NT2/D1 (cell line): ENCODE measurements around the gene METTL1.

Experiments
- YY1 ChIP-seq: IDR thresholded peaks from 2 replicates; pipeline ENCODE4 v1.6.1; 2011; ENCODE audit not compliant: insufficient read length, insufficient read depth
- ZNF274 ChIP-seq: IDR thresholded peaks from 2 replicates; pipeline ENCODE4 v1.6.1; 2011; ENCODE audit warnings: mild to moderate bottlenecking, low read depth, low read length

DNA sequence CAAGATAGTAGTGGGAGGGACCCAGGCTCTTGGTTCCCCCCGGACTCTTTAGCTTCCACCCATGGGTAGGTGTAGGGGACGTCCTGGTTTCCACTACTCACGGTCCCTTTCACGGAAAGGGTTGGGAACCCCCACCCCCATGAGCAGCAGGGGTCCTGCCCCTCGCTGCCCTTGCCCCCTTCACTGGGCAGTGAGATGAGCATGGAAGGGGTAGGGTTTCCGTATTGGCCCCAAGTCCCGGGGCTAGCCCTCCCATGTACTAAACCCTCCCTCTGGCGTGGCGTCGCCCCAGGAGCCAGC, 46.1 kb downstream of the METTL1 start:
- no peak for TF ChIP-seq ZNF274
- TF ChIP-seq YY1: no peak
